Testis (tissue), 3 donors: ENCODE measurements around the gene SAMD9. TPM values are rescaled to one million over a fixed set of nuclear protein-coding genes. Genes with fewer than 3 reads are reported as not detected.

Experiments
- DNase-seq: peaks from one replicate; pipeline ENCODE4 v3.0.0-alpha.2; 2019
- H3K27ac ChIP-seq, 2 donors: fragments of 200-600 bp; sonication (generic); one replicate each; pipeline ENCODE4 v1.5.1; 2019
- H3K27me3 ChIP-seq: fragments of 200-600 bp; sonication (generic); one replicate; pipeline ENCODE4 v1.5.1; 2019
- H3K36me3 ChIP-seq: fragments of 200-600 bp; sonication (generic); one replicate; pipeline ENCODE4 v1.5.1; 2017; ENCODE audit warnings: low read depth; ENCODE audit errors: missing control alignments
- H3K4me1 ChIP-seq: fragments of 200-600 bp; sonication (generic); one replicate; pipeline ENCODE4 v1.5.1; 2019
- H3K4me3 ChIP-seq, 2 donors: fragments of 200-600 bp; sonication (generic); one replicate each; pipeline ENCODE4 v1.5.1; 2017 to 2019
- H3K9me3 ChIP-seq: fragments of 200-600 bp; sonication (generic); one replicate; pipeline ENCODE4 v1.5.1; 2017
- POLR2A ChIP-seq: fragments of 450-650 bp; IDR thresholded peaks from one replicate; pipeline ENCODE4 v1.6.1; 2017; ENCODE audit warnings: antibody characterized with exemption, mild to moderate bottlenecking, moderate library complexity
- WGBS, 2 donors: methylation state at CpG; one replicate each; pipeline ENCODE4 v1.1.5; 2018; 5-methylcytosine and 5-hydroxymethylcytosine counted together
- intact Hi-C: fragments of 100-400 bp; cut with DNase I; formaldehyde crosslinking; loops from one replicate; pipeline ENCODE4 v1.15.1; 2023; ENCODE audit warnings: low total_unique reads
- polyA plus RNA-seq: library from polyadenylated mRNA; stranded (reverse); fragments of 350-450 nt; fragmentation: Illumina TruSeq; extraction: RNeasy Lipid Tissue Mini Kit (QIAGEN cat#74804); gene quantifications from one replicate; pipeline ENCODE4 v1.2.3, GENCODE V29; 2014; ENCODE audit warnings: low read depth, low replicate concordance; ENCODE audit not compliant: insufficient read depth
- total RNA-seq, 2 donors: library from RNA; depleted of rRNA; stranded (reverse); fragments of >200 nt; gene quantifications; one replicate each; pipeline ENCODE4 v1.2.3, GENCODE V29; 2016
- TF ChIP-seq, protein P1 (sequence below), 3 experiments: fragments of 450-650 bp in 2 of 3; fragments of 200-600 bp in 1 of 3; sonication (generic) in 1 of 3; IDR thresholded peaks; one replicate each; pipeline ENCODE4 v1.5.1; 2016 to 2019; ENCODE audit warnings: antibody characterized with exemption in 3 of 3, mild to moderate bottlenecking in 2 of 3, moderate library complexity in 1 of 3

The SAMD9 gene
- total and polyA plus RNA-seq, 3 donors from 2014 or later = 0.73 to 3.2 (median 1.9) TPM

DNA sequence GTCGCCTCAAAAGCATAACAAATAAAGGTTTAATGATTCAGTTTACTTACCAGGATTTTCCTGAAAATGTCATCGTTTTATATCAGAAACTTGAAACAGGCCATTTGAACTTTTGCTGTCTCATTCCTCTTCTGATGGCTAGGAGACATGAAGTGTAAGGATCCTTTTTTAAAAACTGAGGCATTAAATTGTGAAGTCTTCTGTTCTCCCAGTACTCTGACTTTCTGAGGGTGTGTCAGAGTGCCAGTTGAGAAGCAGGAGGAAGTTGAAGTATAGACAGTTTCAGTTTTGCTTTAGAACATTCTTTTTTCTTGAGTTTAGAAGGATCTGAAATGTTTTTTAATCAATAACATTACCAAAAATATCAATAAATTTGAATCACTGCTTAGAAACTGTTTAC, 30.4 kb upstream of the SAMD9 start, which contains the start of gene SAMD9L:
Gene SAMD9L (minus strand): TSS at position 242 of the 400 bp plus-strand sequence. CDS start 12,414 bp downstream, outside the sequence.
- H3K27me3 ChIP-seq = no peaks in the 10 kb centered on the region
- intact Hi-C loops = no loop called here
- H3K9me3 ChIP-seq = no peaks in the 10 kb centered on the region
- no peak for TF ChIP-seq POLR2A
- TF ChIP-seq, protein P1, sequence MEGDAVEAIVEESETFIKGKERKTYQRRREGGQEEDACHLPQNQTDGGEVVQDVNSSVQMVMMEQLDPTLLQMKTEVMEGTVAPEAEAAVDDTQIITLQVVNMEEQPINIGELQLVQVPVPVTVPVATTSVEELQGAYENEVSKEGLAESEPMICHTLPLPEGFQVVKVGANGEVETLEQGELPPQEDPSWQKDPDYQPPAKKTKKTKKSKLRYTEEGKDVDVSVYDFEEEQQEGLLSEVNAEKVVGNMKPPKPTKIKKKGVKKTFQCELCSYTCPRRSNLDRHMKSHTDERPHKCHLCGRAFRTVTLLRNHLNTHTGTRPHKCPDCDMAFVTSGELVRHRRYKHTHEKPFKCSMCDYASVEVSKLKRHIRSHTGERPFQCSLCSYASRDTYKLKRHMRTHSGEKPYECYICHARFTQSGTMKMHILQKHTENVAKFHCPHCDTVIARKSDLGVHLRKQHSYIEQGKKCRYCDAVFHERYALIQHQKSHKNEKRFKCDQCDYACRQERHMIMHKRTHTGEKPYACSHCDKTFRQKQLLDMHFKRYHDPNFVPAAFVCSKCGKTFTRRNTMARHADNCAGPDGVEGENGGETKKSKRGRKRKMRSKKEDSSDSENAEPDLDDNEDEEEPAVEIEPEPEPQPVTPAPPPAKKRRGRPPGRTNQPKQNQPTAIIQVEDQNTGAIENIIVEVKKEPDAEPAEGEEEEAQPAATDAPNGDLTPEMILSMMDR (IDR thresholded peaks at IDR 0.05) = no peak
- peak within 1 kb of the TSS; percentile 42 to 52 for H3K27ac ChIP-seq
- H3K36me3 ChIP-seq = no peaks in the 10 kb centered on the region
- DNase-seq = no peak
- peak within 1 kb of the TSS; percentile 29 to 32 for H3K4me3 ChIP-seq
- H3K4me1 ChIP-seq = peaks cover 4% of the 10 kb centered on the region
- 34 to 50% methylated on average over 2 of the region's 2 CpGs for WGBS, 2 donors

DNA sequence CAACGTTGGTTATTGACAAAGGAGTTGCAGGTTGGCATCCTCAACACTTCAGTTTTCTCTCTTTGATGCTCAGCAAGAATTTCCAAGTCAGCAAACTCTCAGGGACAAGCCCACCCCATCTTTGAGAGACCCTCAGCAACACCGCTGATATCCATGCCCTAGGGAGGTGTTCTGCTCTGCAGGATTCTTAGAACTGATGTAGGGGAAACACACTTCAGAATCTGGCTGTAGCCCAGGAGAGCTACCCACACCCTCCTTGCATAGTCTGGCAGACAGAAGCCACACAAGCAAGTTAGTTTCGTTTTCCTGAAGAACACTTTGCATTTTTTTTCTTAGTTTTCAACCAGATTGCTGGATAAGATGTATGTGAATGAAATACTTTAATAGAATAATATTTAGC, 29.6 kb upstream of the SAMD9 start:
- no peak for TF ChIP-seq POLR2A
- TF ChIP-seq, protein P1 (IDR thresholded peaks at IDR 0.05) = no peak

DNA sequence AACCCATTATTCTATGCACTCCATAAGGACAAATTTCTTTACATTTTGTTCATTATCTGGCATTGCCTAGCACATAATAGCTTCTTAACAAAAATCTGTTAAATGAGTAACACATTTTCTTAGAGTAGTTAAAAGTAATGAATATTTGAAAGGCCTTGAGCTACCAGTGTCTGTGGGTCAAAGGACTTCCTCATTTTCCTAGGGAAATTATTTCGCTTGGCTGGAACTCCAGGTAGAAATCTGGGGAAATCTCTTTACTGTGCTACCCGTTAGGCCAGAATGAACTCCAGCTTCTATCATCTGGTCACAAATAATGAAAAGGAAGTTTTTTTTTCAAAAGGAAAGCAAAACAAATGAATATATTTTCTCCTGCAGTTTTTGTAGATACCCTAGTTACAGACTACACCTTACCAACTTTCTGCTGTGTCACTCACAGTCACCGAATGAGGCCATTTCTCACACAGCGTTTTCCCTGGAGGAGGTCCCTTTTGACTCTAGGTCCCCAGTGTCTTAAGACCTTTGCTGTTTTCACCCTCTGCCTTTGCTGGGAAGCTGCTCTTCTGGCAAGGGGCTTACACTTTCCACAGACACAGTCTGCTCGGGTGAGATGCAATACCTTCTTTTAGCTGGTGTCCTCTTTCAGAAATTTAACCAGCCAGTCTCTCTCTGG, 28.8 kb upstream of the SAMD9 start:
- H3K36me3 ChIP-seq = no peaks in the 10 kb centered on the region
- WGBS, 2 donors = 54 to 59% methylated on average over 5 of the region's 5 CpGs
- TF ChIP-seq POLR2A = no peak
- TF ChIP-seq, protein P1 (IDR thresholded peaks at IDR 0.05) = no peak
- DNase-seq = no peak
- peak overlapping the region in 1 of 2 donors; percentile 23 for H3K27ac ChIP-seq
- H3K4me3 ChIP-seq = no peak overlapping the region
- intact Hi-C loops = no loop called here
- H3K9me3 ChIP-seq = no peaks in the 10 kb centered on the region
- peaks cover 4% of the 10 kb centered on the region for H3K4me1 ChIP-seq
- H3K27me3 ChIP-seq = no peaks in the 10 kb centered on the region

More for the DNA sequence above, 29.6 kb upstream of the SAMD9 start:
- intact Hi-C loops = no loop called here
- H3K4me1 ChIP-seq = peaks cover 4% of the 10 kb centered on the region
- DNase-seq = peak; percentile 37
- no peaks in the 10 kb centered on the region for H3K27me3 ChIP-seq
- no peak overlapping the region for H3K27ac ChIP-seq
- peak overlapping the region; percentile 29 to 32 for H3K4me3 ChIP-seq
- H3K36me3 ChIP-seq = no peaks in the 10 kb centered on the region
- H3K9me3 ChIP-seq = no peaks in the 10 kb centered on the region
- WGBS, 2 donors = 12 to 46% methylated on average over 3 of the region's 3 CpGs

DNA sequence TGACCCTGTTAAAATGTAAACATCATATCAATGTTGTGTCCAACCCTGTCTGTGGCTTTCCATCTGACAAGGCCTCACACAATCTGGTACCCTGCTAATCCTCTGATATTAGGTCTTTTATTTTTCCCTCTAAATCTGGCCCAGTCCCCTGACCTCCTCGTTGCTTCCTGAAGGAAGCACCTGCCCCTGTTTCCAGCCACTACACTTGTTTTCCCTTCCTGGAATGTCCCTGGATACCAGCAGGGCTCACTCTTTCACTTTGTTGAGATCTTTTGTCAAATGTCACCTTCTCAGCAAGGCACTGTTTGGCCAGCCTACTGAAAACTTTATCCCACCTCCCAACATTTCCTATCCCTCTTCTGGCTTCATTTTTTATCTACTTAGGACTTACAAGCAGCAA, 28.3 kb upstream of the SAMD9 start:
- H3K36me3 ChIP-seq = no peaks in the 10 kb centered on the region
- 60 to 65% methylated on average over 1 of the region's 1 CpG for WGBS, 2 donors
- H3K27me3 ChIP-seq = no peaks in the 10 kb centered on the region
- H3K27ac ChIP-seq = no peak overlapping the region
- no peak for TF ChIP-seq POLR2A
- TF ChIP-seq, protein P1 (IDR thresholded peaks at IDR 0.05) = no peak
- intact Hi-C loops = no loop called here
- DNase-seq = no peak
- H3K9me3 ChIP-seq = no peaks in the 10 kb centered on the region
- H3K4me1 ChIP-seq = peaks cover 4% of the 10 kb centered on the region
- H3K4me3 ChIP-seq = no peak overlapping the region

DNA sequence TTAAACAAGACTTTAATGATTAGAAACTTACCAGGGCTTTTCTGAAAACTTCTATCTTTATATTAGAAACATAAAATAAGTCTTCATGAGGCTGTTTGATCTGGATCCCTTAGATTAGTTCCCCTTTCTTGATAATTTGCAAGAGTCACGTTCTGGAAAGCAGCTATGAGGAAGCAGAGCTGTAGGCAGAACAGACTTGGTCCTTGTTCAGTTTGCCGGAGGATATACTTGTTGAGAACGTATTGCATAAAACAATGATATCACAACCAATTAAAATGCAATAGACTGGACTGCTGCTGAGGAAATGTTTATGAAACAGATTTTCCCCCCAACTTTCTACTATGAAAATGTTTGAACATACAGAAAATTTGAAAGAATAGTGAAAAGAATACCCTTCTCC, 27.6 kb upstream of the SAMD9 start:
- WGBS, 2 donors = 83 to 87% methylated on average over 3 of the region's 3 CpGs
- H3K9me3 ChIP-seq = no peaks in the 10 kb centered on the region
- H3K4me3 ChIP-seq = no peak overlapping the region
- TF ChIP-seq, protein P1 (IDR thresholded peaks at IDR 0.05) = no peak
- TF ChIP-seq POLR2A = no peak
- peaks cover 4% of the 10 kb centered on the region for H3K4me1 ChIP-seq
- H3K36me3 ChIP-seq = no peaks in the 10 kb centered on the region
- intact Hi-C loops = no loop called here
- no peak overlapping the region for H3K27ac ChIP-seq
- no peaks in the 10 kb centered on the region for H3K27me3 ChIP-seq
- no peak for DNase-seq
